Renal cortical epithelial cell (primary cell): Measurements from ENCODE around the gene POU2F1. TPM values are rescaled to one million over a fixed set of nuclear protein-coding genes. Genes with fewer than 3 reads are reported as not detected.

Source experiments
- DNase-seq: peaks from one replicate; pipeline ENCODE4 v3.0.0-alpha.2; 2011; ENCODE audit warnings: low read depth
- total RNA-seq: library from RNA; depleted of rRNA; stranded (reverse); fragments of >200 nt; gene quantifications from 2 replicates; pipeline ENCODE4 v1.2.3, GENCODE V29; 2014

The POU2F1 gene
- total RNA-seq, result 8.9 and 14.6 TPM in 2 replicates

GRCh38 chr1:167220537-167221125 lies at the start of gene POU2F1:
Gene POU2F1, plus strand, starts transcription at chr1:167220886. Its CDS starts 12 bp downstream, at chr1:167220898.
- DNase-seq, result peak; percentile 94

GRCh38 chr1:167171286-167171929 lies 49.3 kb upstream of the POU2F1 start:
- DNase-seq, result peak; percentile 24

- peak; percentile 25 for DNase-seq
Measured at GRCh38 chr1:167173516-167174184, 47.0 kb upstream of the POU2F1 start.

GRCh38 chr1:167175901-167176300 lies 44.8 kb upstream of the POU2F1 start:
- peak; percentile 37 for DNase-seq

GRCh38 chr1:167178831-167179230 lies 41.9 kb upstream of the POU2F1 start:
- DNase-seq, result no peak

GRCh38 chr1:167182571-167183320 lies 37.9 kb upstream of the POU2F1 start:
- no peak for DNase-seq

GRCh38 chr1:167184081-167184480 lies 36.6 kb upstream of the POU2F1 start:
- DNase-seq, result no peak

GRCh38 chr1:167185062-167185461 lies 35.6 kb upstream of the POU2F1 start:
- DNase-seq, result no peak

GRCh38 chr1:167185974-167186657 lies 34.6 kb upstream of the POU2F1 start:
- no peak for DNase-seq

GRCh38 chr1:167186771-167187170 lies 33.9 kb upstream of the POU2F1 start:
- no peak for DNase-seq

- no peak for DNase-seq
Measured at GRCh38 chr1:167190747-167191237, 29.9 kb upstream of the POU2F1 start.

GRCh38 chr1:167191958-167192357 lies 28.7 kb upstream of the POU2F1 start:
- DNase-seq, result no peak

GRCh38 chr1:167194182-167194581 lies 26.5 kb upstream of the POU2F1 start:
- no peak for DNase-seq

GRCh38 chr1:167196166-167196565 lies 24.5 kb upstream of the POU2F1 start:
- peak; percentile 7 for DNase-seq

- no peak for DNase-seq
Measured at GRCh38 chr1:167197236-167197635, 23.4 kb upstream of the POU2F1 start.

GRCh38 chr1:167197692-167198091 lies 23.0 kb upstream of the POU2F1 start:
- no peak for DNase-seq

GRCh38 chr1:167198518-167199133 lies 22.1 kb upstream of the POU2F1 start:
- DNase-seq, result no peak

- no peak for DNase-seq
Measured at GRCh38 chr1:167199656-167200055, 21.0 kb upstream of the POU2F1 start.

GRCh38 chr1:167200272-167200671 lies 20.4 kb upstream of the POU2F1 start:
- DNase-seq, result no peak

- DNase-seq, result no peak
Measured at GRCh38 chr1:167200749-167201148, 19.9 kb upstream of the POU2F1 start.

GRCh38 chr1:167202049-167202448 lies 18.6 kb upstream of the POU2F1 start:
- DNase-seq, result no peak
